ENCODE results near the gene NEK10. TPM values are rescaled to one million over a fixed set of nuclear protein-coding genes. Genes with fewer than 3 reads are reported as not detected.

NEK10 gene
- total RNA-seq, 1 experiment from 2014 or later = 0.66 TPM

DNA sequence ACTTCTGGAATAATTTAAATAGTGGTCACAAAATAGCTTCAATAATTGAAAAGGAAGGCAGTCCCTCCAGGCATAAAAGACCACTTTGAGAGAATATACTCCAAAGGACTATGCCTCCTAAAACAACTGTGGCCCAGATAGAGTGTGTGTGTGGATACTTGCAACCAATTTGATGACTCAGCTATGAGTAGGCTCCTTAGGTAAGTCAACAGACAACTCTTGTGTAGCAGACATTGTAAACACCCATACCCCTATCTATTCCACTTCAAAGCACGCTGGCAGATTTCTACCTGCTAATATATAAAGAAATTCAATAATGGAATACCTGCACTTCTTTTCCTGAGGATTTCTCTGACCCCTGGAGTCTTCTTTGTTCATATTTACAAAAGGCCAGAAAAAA lies 254.5 kb downstream of the NEK10 start:
- WGBS (ENCODE audit: extremely low coverage, insufficient read length, low lambda C conversion rate) = no CpG with 5 or more reads among the region's 1 CpG

More for the DNA sequence above, 254.5 kb downstream of the NEK10 start:
- no peaks in the 10 kb centered on the region for H3K79me1 ChIP-seq (ENCODE audit: insufficient read depth, low read depth, low read length, poor library complexity, severe bottlenecking)
- peaks cover 0 to 13% of the 10 kb centered on the region in 2 experiments for H3K9me3 Mint-ChIP-seq
- no peak overlapping the region for H4K5ac ChIP-seq (ENCODE audit: insufficient read length, low read depth, low read length)
- H3K79me2 ChIP-seq (ENCODE audit: insufficient read depth, low read length) = no peaks in the 10 kb centered on the region
- no peak overlapping the region for H3K14ac ChIP-seq (ENCODE audit: insufficient read depth, low read length)
- no peak overlapping the region for H2BK12ac ChIP-seq (ENCODE audit: insufficient read length, low read depth, low read length)
- H3K18ac ChIP-seq (ENCODE audit: insufficient read length, low read depth, low read length) = no peak overlapping the region
- H3T11ph ChIP-seq (ENCODE audit: low read length) = no peak overlapping the region
- H3K23ac ChIP-seq (ENCODE audit: insufficient read length, low read depth, low read length) = no peak overlapping the region
- H3K36me3 Mint-ChIP-seq (ENCODE audit: insufficient read depth in 1 of 3, low read depth in 3 of 3) = peaks cover 0 to 7% (median 0%) of the 10 kb centered on the region in 3 experiments; a peak in 4 of 7 replicates
- H3K27ac ChIP-seq (ENCODE audit: insufficient read length, low read depth, low read length) = no peak overlapping the region
- peaks cover 4 to 13% of the 10 kb centered on the region in 2 experiments; a peak in 3 of 4 replicates for H3K4me1 Mint-ChIP-seq
- H2BK20ac ChIP-seq (ENCODE audit: low read depth, low read length, poor library complexity, severe bottlenecking) = no peak overlapping the region
- no peaks in the 10 kb centered on the region for H3K27me3 Mint-ChIP-seq (ENCODE audit: low read depth)
- no peaks in the 10 kb centered on the region for H3K27me3 ChIP-seq (ENCODE audit: insufficient read depth, low read length)
- no peak overlapping the region for H3K4ac ChIP-seq (ENCODE audit: low read depth, low read length)
- H3K9me3 ChIP-seq (ENCODE audit: control insufficient read depth, low read depth, low read length) = no peaks in the 10 kb centered on the region
- no peaks in the 10 kb centered on the region for H3K4me1 ChIP-seq (ENCODE audit: insufficient read depth, low read length)
- no peak overlapping the region for H2BK120ac ChIP-seq (ENCODE audit: low read depth, low read length, poor library complexity, severe bottlenecking)
- no peaks in the 10 kb centered on the region for H3K23me2 ChIP-seq (ENCODE audit: insufficient read length, low read depth, low read length, poor library complexity, severe bottlenecking)
- H3K9ac ChIP-seq (ENCODE audit: extremely low read depth, insufficient read length, low read length) = no peak overlapping the region
- H2AK5ac ChIP-seq (ENCODE audit: insufficient read length, low read length) = no peak overlapping the region
- no peak overlapping the region for H2BK5ac ChIP-seq (ENCODE audit: insufficient read length, low read length)
- no peak overlapping the region for H2BK15ac ChIP-seq (ENCODE audit: low read depth, low read length)
- TF ChIP-seq, protein P1, sequence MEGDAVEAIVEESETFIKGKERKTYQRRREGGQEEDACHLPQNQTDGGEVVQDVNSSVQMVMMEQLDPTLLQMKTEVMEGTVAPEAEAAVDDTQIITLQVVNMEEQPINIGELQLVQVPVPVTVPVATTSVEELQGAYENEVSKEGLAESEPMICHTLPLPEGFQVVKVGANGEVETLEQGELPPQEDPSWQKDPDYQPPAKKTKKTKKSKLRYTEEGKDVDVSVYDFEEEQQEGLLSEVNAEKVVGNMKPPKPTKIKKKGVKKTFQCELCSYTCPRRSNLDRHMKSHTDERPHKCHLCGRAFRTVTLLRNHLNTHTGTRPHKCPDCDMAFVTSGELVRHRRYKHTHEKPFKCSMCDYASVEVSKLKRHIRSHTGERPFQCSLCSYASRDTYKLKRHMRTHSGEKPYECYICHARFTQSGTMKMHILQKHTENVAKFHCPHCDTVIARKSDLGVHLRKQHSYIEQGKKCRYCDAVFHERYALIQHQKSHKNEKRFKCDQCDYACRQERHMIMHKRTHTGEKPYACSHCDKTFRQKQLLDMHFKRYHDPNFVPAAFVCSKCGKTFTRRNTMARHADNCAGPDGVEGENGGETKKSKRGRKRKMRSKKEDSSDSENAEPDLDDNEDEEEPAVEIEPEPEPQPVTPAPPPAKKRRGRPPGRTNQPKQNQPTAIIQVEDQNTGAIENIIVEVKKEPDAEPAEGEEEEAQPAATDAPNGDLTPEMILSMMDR (conservative IDR thresholded peaks at IDR 0.05) = no peak
- H3K27ac Mint-ChIP-seq = no peak overlapping the region; a peak in 1 of 7 replicates
- no peak overlapping the region for H3K4me2 ChIP-seq (ENCODE audit: insufficient read depth, insufficient read length, low read length)
- no peaks in the 10 kb centered on the region for H4K20me1 ChIP-seq (ENCODE audit: control insufficient read depth, insufficient read depth, insufficient read length)
- H4K91ac ChIP-seq (ENCODE audit: insufficient read length, low read depth, low read length) = no peak overlapping the region
- no peak for DNase-seq
- no peak overlapping the region for H3K56ac ChIP-seq (ENCODE audit: insufficient read length, low read depth, low read length)
- H4K8ac ChIP-seq (replicated peaks; ENCODE audit: insufficient read length, low read depth, low read length) = no peak overlapping the region
- H3K4me3 Mint-ChIP-seq = no peak overlapping the region
- H2AFZ ChIP-seq (ENCODE audit: low read length) = no peak overlapping the region

Measured in H9 (cell line).